Glutamatergic neuron (in vitro differentiated cells): ENCODE results near the gene G6PD. TPM values are rescaled to one million over a fixed set of nuclear protein-coding genes. Genes with fewer than 3 reads are reported as not detected.
"Not testable (repeated sequence)": the region's sequence is repeated elsewhere in the genome, so short reads cannot be mapped to it uniquely, and the experiment has no call there.

ENCODE experiments used
- DNase-seq: peaks from one replicate; pipeline ENCODE4 v3.0.0; 2022
- H3K27ac Mint-ChIP-seq: one replicate; pipeline ENCODE4 v1.8.0; 2020; ENCODE audit warnings: mild to moderate bottlenecking, mixed read lengths, inconsistent platforms; ENCODE audit not compliant: unreplicated experiment
- H3K27me3 Mint-ChIP-seq: one replicate; pipeline ENCODE4 v1.8.0; 2020; ENCODE audit warnings: mild to moderate bottlenecking, moderate library complexity, mixed read lengths, inconsistent platforms; ENCODE audit not compliant: unreplicated experiment
- H3K36me3 Mint-ChIP-seq: one replicate; pipeline ENCODE4 v1.8.0; 2020; ENCODE audit warnings: mild to moderate bottlenecking, mixed read lengths, inconsistent platforms; ENCODE audit not compliant: unreplicated experiment
- H3K4me1 Mint-ChIP-seq: one replicate; pipeline ENCODE4 v1.8.0; 2020; ENCODE audit warnings: mild to moderate bottlenecking, low read depth, mixed read lengths, inconsistent platforms; ENCODE audit not compliant: unreplicated experiment
- H3K4me3 Mint-ChIP-seq: one replicate; pipeline ENCODE4 v1.8.0; 2020; ENCODE audit warnings: mild to moderate bottlenecking, mixed read lengths, inconsistent platforms; ENCODE audit not compliant: unreplicated experiment
- H3K9me3 Mint-ChIP-seq: one replicate; pipeline ENCODE4 v1.8.0; 2020; ENCODE audit warnings: mild to moderate bottlenecking, moderate library complexity, mixed read lengths, inconsistent platforms; ENCODE audit not compliant: unreplicated experiment
- total RNA-seq: library from RNA; stranded (reverse); fragmentation: NEBNext Ultra II Directional; extraction: Animal tissue kit (Norgen Biotek cat#: 25700); gene quantifications from one replicate; pipeline ENCODE4 v1.2.1, GENCODE V29; 2021; ENCODE audit not compliant: unreplicated experiment

The G6PD gene
- total RNA-seq, 1 donor from 2014 or later: 122 TPM

- H3K4me3 Mint-ChIP-seq, H3K27me3 Mint-ChIP-seq, H3K36me3 Mint-ChIP-seq, DNase-seq, H3K4me1 Mint-ChIP-seq, H3K27ac Mint-ChIP-seq, H3K9me3 Mint-ChIP-seq: not testable (repeated sequence)
These were observed 36.3 kb upstream of the G6PD start for GRCh38 chrX:154582994-154583393.

GRCh38 chrX:154575076-154575475 lies 28.4 kb upstream of the G6PD start:
- H3K4me1 Mint-ChIP-seq, H3K9me3 Mint-ChIP-seq, H3K36me3 Mint-ChIP-seq, H3K4me3 Mint-ChIP-seq, DNase-seq, H3K27me3 Mint-ChIP-seq, H3K27ac Mint-ChIP-seq: not testable (repeated sequence)

GRCh38 chrX:154573061-154573460 lies 26.4 kb upstream of the G6PD start:
- not testable (repeated sequence) for H3K4me1 Mint-ChIP-seq, H3K27me3 Mint-ChIP-seq, H3K9me3 Mint-ChIP-seq, H3K36me3 Mint-ChIP-seq, H3K4me3 Mint-ChIP-seq, H3K27ac Mint-ChIP-seq, DNase-seq

- H3K4me1 Mint-ChIP-seq, DNase-seq, H3K4me3 Mint-ChIP-seq, H3K27me3 Mint-ChIP-seq, H3K9me3 Mint-ChIP-seq, H3K36me3 Mint-ChIP-seq, H3K27ac Mint-ChIP-seq: not testable (repeated sequence)
These were observed 23.7 kb upstream of the G6PD start for GRCh38 chrX:154570361-154570760.

GRCh38 chrX:154562295-154562694 lies 15.6 kb upstream of the G6PD start:
- H3K4me1 Mint-ChIP-seq, H3K9me3 Mint-ChIP-seq, DNase-seq, H3K27ac Mint-ChIP-seq, H3K4me3 Mint-ChIP-seq, H3K27me3 Mint-ChIP-seq, H3K36me3 Mint-ChIP-seq: not testable (repeated sequence)

- H3K36me3 Mint-ChIP-seq, H3K9me3 Mint-ChIP-seq, H3K4me3 Mint-ChIP-seq, H3K27me3 Mint-ChIP-seq, H3K27ac Mint-ChIP-seq, H3K4me1 Mint-ChIP-seq, DNase-seq: not testable (repeated sequence)
These were observed 13.7 kb upstream of the G6PD start for GRCh38 chrX:154560326-154560725.

- H3K4me1 Mint-ChIP-seq, H3K4me3 Mint-ChIP-seq, DNase-seq, H3K9me3 Mint-ChIP-seq, H3K27ac Mint-ChIP-seq, H3K36me3 Mint-ChIP-seq, H3K27me3 Mint-ChIP-seq: not testable (repeated sequence)
These were observed 12.2 kb upstream of the G6PD start for GRCh38 chrX:154558896-154559295.

GRCh38 chrX:154558060-154558690 lies 11.5 kb upstream of the G6PD start:
- not testable (repeated sequence) for H3K36me3 Mint-ChIP-seq, H3K4me1 Mint-ChIP-seq, H3K27ac Mint-ChIP-seq, H3K4me3 Mint-ChIP-seq, H3K27me3 Mint-ChIP-seq, H3K9me3 Mint-ChIP-seq, DNase-seq

- H3K27ac Mint-ChIP-seq, H3K27me3 Mint-ChIP-seq, H3K4me3 Mint-ChIP-seq, H3K9me3 Mint-ChIP-seq, DNase-seq, H3K36me3 Mint-ChIP-seq, H3K4me1 Mint-ChIP-seq: not testable (repeated sequence)
These were observed 5.6 kb upstream of the G6PD start for GRCh38 chrX:154552112-154552806.
